ENCODE data around the gene CCNB1IP1. TPM values are rescaled to one million over a fixed set of nuclear protein-coding genes. Genes with fewer than 3 reads are reported as not detected.
"Not testable (repeated sequence)": the region's sequence is repeated elsewhere in the genome, so short reads cannot be mapped to it uniquely, and the experiment has no call there.

CCNB1IP1 gene, protein sequence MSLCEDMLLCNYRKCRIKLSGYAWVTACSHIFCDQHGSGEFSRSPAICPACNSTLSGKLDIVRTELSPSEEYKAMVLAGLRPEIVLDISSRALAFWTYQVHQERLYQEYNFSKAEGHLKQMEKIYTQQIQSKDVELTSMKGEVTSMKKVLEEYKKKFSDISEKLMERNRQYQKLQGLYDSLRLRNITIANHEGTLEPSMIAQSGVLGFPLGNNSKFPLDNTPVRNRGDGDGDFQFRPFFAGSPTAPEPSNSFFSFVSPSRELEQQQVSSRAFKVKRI
- 47.6 and 60.6 TPM in 2 replicates for total RNA-seq (2014; rRNA removed; shearing (Covaris generic))
- 75.7 and 90.0 TPM in 2 replicates for polyA plus RNA-seq (2015; cell fraction: cytosol; rRNA removed)
- 46.1 and 60.2 TPM in 2 replicates for polyA plus RNA-seq (2015; cell fraction: nucleus; rRNA removed)

DNA sequence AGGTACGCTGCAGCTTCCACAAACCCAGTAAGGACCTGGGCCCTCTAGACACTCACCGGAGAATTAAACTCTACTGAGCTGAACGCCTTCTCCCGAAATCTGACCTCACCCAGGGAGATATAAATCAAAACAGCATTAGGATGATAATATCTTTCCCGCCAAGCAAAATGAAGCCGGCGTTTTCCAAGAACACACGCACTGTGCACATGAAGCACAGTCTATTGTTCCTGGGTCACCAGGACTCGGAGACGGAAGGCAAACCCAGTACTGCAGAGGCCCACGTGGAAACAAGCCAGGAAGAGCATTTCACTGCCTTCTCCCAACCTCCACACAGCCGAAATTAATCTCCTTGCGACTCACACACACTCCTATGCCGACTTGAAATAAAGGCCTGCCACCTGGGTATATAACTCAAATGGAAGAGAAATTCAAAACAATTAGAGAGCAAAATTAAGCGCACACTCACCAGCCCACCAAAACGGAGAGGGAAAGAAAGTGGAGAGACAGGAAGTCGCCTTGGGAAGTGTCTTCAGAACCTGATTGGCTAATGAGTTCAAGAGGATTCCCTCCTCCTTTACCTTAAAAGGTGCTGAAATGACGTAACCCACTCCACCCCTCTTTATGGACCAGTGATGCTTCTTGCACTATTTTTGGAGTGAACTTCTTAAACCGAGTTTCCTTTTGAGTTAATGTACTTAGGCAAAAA, at the start of gene CCNB1IP1:
Gene CCNB1IP1 (minus strand): TSS at position 492 of the 706 bp plus-strand sequence. CDS start 16,756 bp downstream, outside the sequence.
- peak; percentile 89 for DNase-seq (ENCODE audit: low read depth)

DNA sequence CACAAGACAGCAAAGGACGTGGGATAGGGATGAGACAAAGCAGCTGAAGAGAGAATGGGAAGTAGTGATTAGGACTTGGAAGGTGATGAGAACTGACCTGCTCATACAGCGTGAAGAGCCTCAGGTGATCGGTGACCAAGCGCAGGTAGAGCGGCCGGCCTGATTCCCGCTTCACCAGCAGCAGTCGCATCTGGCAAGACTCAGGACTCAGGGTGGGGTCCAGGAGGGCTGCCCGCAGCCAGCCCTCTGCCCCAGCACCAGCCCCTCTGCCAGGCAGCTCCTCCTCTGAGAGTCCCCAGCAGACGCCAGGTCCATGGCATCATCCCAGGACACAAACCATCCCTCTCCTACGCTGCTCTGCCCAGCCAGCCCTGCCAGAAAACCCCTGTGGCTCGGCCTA, 49.4 kb upstream of the CCNB1IP1 start:
- no peak for DNase-seq (ENCODE audit: low read depth)

DNA sequence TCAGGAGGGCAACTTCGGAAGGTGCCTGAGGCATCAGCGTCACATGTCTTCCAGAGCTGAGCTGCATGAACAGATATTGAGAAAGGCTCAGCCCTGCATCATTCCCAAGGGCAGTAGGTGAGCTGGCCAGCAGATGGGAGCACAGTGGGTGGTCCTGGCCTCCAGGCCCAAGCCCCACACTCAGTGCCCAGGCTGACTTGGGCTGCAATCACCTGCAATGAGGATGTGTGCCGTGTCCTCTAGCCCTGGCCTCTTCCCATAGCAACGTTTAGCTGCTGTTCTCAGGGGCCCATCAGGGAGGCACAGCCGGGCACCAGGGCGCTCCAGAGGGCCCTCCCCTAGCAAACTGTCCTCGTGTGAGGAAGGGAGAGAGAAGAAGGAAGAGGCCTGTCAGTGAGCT, 48.3 kb upstream of the CCNB1IP1 start:
- DNase-seq (ENCODE audit: low read depth) = no peak

DNA sequence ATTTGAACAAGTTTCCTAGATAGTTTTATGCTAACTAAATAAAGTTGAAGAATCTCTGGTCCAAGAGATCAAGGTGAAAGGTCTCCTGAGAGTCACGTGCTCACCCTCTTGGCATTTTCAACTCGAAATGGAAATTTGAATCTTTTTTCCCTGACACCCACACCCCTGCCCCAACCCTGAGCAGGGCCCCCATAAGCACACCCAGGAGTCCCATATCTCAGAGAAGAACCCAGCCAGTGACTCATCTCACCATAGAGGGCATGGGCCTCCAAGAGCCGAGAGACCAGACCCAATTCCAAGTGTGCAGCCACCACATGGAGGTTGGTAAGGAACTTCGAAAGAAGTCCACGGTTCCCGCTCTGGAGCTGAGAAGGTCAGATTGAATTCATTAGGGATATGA, 47.6 kb upstream of the CCNB1IP1 start:
- no peak for DNase-seq (ENCODE audit: low read depth)

DNA sequence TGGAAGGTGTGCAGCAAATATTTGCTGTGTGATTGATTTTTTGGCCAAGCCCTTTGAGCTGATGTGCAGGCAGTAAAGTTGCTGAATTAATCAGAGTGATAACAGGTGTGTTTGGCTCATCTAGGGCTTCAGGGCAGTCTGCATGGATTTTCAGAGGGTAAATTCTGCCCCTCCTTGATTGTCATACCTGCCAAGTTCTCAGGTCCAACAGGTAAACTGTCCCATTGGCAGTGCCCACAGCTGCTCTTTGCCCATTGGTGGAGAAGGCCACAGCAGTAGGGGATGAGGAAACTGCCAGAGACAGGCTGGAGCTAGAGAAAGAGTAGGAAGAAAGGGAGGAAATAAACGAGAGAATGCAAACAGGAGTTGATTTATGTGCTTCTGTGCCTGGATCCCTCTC, 46.7 kb upstream of the CCNB1IP1 start:
- DNase-seq (ENCODE audit: low read depth) = no peak

DNA sequence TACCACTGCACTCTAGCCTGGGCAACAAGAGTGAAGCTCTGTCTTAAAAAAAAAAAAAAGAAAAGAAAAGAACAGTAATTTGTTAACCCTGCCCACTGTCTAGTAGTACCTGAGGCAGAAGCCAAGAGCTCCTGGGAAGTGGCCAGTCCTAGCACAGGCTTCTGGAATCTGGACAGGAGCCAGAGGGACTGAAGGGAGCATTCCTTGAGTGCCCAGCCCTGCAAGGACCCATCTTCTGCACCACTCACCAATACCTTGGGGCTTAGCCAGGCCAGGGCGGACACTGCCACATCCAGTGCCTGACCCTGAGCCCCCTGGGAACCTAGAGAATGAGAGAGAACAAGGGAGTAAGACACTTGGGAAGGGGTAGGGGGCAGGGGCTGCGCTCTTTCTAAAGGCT, 44.1 kb upstream of the CCNB1IP1 start:
- DNase-seq (ENCODE audit: low read depth) = no peak

DNA sequence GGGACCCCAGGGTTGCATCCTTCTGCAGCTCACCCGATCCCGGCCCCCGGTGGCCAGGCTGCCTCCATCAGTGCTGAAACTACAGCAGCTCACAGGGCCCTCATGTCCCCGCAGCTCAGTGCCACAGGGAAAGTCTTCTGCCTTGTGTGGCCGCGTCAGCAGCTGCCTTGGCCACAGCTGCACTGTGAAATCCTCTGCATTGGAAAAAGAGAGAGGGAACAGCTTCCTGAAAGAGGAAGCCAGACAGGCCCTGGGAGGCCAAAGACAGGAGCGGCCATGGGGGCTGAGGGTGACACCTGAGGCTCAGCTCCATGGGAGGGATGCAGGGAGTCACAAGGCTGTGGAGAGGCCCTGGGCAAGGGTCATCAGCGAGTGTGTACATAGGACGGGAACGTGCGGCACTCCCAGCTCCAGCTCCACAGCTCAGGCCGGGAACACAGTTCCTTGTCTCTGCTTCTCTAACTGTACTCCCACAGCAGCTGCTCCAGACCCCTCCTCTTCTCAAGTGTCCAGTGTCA, 43.1 kb upstream of the CCNB1IP1 start:
- no peak for DNase-seq (ENCODE audit: low read depth)

DNA sequence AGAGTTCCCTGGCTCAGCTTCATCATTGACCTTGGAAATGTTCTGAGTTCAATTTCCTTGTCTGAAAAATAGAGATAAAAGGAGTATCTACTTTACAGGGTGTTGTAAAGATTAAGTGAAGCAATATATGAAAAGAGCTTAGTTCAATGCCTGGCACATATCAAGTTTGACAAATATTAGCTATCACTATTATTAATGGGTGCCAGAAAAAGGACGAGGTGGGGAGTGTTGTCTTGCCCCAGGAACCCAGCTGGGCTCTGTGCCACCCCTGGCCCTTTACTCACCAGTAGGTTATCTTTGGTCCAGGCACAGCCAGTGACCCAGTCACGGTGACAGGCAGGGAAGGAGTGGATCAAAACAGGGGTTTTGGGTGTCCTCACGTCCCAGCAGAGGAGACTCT, 42.4 kb upstream of the CCNB1IP1 start:
- no peak for DNase-seq (ENCODE audit: low read depth)

DNA sequence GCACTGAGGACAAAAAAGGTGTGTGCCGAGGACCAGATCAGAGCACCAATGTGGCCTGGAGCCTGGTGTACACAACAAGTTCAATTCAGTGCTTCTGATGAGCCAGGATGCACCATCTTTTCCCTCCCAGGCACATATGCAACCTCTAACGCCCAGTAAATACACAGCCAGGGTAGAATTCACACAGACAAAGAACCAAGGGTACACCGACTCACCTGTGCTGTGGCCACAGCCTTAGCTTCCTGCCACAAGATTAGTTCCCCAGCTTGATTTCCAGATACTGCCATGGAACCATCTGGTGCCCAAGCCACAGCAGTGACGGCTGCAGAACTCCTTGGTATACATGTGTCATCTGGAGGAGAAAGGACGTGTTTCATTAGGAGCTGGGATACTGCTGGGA, 39.7 kb upstream of the CCNB1IP1 start:
- no peak for DNase-seq (ENCODE audit: low read depth)

DNA sequence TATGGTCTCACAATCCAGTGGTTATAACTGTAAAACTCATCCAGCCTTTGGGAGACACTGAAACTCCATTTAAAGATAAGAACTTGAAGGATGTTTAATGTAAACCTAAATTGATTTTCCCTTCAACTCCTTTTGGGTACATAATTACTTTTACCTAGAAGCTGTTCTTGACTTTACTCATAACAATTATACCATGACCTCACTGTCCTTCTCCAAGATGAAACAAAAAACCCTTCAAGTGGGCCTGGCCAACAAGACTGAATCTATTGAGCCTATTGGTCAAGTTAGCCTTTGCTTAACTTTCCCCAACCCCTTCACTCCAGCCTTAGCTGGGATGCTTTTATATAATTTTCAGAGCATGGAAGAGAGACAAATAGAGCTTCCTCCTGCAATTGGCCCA, 32.8 kb upstream of the CCNB1IP1 start:
- DNase-seq (ENCODE audit: low read depth) = no peak

DNA sequence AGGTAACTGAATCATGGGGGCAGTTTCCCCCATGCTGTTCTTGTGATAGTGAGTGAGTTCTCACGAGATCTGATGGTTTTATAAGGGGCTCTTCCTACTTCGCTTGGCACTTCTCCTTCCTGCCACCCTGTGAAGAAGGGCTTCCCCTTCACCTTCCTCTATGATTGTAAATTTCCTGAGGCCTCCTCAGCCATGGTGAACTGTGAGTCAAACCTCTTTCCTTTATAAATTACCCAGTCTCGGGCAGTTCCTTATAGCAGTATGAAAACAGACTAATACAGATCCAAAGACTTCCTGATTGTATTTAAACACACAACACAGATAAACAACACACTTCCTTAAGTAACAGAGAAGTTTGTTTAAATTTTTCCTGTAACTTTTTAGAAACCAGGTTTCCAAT, 25.4 kb upstream of the CCNB1IP1 start:
- not testable (repeated sequence) for DNase-seq (ENCODE audit: low read depth)

DNA sequence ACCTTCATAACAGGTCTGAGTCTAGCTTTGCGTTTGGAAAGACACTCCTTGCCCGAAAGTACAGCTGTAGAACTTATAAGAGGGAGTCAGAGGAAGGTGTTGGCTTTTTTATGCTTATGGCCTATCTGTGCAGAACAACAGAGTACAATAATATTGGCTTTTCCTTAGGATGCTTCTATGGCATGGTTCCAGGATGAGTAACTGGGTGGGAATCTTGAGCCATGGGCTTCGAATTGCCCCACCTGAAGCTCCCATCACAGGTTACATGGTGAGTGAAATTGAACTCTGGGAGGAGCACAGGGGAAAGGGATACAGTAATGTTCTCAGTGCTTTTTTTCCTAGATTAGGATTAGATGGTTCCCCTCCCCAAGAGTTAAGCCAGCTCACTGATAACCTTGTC, 23.3 kb upstream of the CCNB1IP1 start:
- DNase-seq (ENCODE audit: low read depth) = no peak

DNA sequence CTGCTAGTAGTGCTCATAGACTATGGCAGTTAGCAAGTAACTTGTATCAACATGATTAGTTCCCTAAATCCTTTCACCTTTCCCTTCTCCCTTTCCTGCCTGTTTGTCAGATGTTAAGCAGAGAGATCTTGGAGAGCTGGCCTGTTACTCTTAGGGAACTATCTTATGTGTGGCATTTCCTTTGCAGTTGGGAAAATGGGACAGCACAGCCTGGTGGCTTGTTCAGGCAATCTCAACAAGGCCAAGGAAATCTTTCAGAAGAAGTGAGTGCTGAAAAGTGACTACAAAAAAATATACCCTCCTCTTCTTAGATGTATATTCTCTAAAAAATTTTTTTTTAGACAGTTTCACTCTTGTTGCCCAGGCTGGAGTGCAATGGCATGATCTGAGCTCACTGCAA, 17.8 kb upstream of the CCNB1IP1 start:
- no peak for DNase-seq (ENCODE audit: low read depth)

DNA sequence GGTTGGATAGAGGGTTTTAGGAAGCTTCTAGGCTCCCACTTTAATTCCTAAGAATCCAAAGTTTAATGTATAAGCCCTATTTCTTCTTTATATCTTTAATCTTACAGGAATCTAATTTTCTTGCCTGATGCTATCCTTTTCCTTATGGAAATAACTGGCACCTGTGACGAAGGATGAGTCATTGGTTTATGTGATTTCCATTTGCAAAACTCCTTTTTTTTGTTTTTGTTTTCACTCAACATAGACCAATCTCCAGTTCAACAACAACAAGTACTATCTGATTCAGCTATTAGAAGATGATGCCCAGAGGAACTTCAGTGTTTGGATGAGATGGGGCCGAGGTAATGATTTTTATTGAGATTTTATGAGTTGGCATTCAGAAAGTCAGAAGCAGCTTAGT, 17.2 kb upstream of the CCNB1IP1 start:
- DNase-seq (ENCODE audit: low read depth) = no peak

DNA sequence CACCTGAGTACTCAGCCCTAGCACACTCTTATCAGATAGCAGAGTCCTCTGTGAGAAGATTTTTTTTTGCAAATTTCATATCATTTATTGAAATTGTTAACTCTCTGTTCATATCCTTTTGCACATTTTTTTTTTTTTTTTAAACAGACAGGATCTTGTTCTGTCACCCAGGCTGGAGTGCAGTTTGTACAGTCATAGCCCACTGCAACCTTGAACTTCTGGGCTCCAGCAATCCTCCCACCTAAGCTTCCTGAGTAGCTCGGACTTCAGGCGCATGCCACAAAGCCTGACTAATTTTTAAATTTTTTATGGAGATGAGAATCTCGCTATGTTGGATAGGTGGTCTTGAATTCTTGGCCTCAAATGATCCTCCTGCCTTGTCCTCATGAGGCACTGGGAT, 14.7 kb upstream of the CCNB1IP1 start:
- DNase-seq (ENCODE audit: low read depth) = no peak

DNA sequence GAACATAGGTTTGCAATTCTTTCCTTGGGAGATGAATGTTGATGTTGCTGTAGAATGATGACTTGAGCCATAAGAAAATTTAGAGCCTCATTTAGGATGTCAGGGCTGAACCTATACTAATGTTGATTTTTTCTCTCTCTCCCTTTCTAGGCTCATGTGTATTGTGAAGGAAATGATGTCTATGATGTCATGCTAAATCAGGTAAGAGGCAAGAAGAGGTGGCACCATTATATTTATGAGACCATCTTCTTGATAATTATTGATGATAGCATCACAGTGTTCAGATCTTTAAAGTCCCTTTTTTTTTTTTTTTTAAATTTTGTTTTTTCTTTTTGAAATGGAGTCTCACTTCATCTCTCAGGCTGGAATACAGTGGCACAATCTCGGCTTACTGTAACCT, 13.6 kb upstream of the CCNB1IP1 start:
- DNase-seq (ENCODE audit: low read depth) = no peak

DNA sequence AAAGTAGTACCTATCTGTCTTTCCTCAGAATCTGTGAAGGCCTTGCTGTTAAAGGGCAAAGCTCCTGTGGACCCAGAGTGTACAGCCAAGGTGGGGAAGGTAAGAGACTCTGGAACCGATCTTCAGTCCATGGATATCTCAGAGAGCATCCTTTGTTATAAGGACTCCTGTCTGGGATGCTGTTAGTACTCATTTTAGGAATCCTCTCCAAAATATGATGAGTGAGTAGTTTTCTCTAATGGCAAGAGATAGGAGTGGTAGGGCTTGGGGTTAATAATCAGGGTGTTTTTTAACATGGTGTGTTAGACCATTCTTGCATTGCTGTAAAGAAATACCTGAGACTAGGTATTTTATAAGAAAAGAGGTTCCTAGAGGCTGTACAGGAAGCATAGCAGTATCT, 12.3 kb upstream of the CCNB1IP1 start:
- no peak for DNase-seq (ENCODE audit: low read depth)

DNA sequence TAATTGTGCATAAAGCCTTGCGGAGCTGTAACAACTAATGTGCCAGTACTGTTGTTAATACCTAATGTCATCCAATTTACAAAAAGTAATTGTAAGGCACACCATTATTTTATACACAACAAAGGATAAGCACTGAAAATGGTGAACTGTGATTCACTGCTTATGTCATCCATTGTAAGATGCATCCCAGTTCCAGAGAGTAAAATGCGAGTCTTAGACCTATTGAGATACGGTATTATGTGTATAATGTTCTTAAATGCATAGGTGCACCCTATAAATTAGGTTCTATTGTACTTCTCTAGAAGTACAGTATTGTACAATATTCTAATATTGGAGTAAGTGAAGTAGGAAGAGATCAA, 10.8 kb upstream of the CCNB1IP1 start:
- DNase-seq (ENCODE audit: low read depth) = no peak

DNA sequence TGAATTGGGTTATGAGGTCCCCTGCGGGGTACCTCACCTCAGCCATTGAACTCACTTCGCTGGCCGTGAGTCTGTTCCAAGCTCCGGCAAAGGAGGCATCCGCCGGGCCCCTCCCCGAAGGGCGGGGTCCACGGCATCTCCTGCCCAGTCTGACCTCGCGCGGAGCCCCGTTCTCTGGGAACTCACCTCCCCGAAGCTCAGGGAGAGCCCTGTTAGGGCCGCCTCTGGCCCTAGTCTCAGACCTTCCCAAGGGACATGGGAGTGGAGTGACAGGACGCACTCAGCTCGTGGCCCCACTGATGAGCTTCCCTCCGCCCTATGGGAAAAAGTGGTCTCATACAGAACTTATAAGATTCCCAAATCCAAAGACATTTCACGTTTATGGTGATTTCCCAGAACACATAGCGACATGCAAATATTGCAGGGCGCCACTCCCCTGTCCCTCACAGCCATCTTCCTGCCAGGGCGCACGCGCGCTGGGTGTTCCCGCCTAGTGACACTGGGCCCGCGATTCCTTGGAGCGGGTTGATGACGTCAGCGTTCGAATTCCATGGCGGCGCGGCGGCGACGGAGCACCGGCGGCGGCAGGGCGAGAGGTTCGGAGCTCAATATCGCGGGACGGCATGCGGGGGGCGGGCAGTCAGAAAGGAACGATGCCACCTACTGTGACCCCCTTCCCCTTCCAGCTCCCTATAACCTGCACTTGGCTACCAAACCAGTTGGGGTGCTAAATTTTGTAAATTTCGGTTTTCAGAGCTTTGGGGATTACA, 10.2 kb upstream of the CCNB1IP1 start, which contains the start of gene PARP2:
Gene PARP2 (plus strand): TSS at position 544 of the 770 bp plus-strand sequence. CDS start 7 bp downstream, at position 551.
- peak; percentile 100 for DNase-seq (ENCODE audit: low read depth)

DNA sequence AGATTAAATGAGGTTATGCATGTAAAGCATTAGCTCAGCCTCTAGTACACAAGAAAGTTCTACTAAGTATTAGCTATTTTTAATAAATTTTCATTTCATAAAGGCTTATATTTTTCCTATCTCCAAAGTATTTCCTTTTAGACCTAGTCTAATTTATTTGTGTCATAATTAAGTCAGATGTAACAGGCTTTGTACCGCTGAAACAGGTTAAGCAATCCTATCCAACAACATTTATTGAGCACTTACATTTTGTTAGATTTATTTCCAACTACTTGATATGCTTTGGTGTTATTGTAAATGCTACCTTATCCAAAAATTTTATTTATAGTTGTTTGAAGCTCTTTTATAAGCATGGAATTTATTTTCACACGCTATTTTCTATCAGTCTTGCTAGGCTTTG, 8.6 kb upstream of the CCNB1IP1 start:
- DNase-seq (ENCODE audit: low read depth) = no peak

DNA sequence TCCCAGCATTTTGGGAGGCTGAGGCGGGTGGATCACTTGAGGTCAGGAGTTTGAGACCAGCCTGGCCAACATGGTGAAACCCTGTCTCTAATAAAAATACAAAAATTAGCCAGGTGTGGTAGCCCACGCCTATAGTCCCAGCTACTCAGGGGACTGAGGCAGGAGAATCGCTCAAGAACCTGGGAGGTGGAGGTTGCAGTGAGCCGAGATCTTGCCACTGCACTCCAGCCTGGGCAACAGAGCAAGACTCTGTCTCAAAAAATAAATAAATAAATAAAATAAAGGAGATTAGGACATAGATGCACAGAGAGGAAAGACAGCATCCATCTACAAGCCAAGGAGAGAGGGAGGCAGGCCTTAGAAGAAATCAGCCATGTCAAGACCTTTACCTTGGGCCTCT, 8.0 kb upstream of the CCNB1IP1 start:
- not testable (repeated sequence) for DNase-seq (ENCODE audit: low read depth)

DNA sequence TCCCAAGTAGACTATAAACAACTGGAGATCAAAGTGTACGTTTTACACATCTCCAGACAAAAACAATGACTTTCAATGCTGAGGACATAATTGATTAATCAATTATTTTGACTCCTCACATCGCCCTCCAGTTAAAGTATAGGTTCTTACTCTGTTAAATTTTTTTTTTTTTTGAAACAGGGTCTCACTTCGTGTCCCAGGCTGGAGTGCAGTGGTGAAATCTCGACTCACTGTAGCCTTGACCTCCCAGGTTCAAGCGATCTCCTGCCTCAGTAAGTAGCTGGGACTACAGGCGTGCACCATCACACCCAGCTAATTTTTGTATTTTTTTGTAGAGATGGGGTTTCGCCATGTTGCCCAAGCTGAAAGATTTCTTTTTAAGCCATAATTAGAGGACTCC, 938 bp upstream of the CCNB1IP1 start:
- DNase-seq (ENCODE audit: low read depth) = no peak
